SJCRH30 (cell line): ENCODE results near the gene GIN1. TPM values are rescaled to one million over a fixed set of nuclear protein-coding genes. Genes with fewer than 3 reads are reported as not detected.
"Not testable (repeated sequence)": the region's sequence is repeated elsewhere in the genome, so short reads cannot be mapped to it uniquely, and the experiment has no call there.

Source experiments
- DNase-seq, 2 experiments: peaks; one replicate each; pipeline ENCODE4 v3.0.0-alpha.2; 2015 to 2020
- H3K27ac ChIP-seq: fragments of 250-450 bp; sonication (Bioruptor Pico); 2 replicates; pipeline ENCODE4 v1.5.1; 2020; ENCODE audit warnings: mild to moderate bottlenecking, moderate library complexity
- H3K27me3 ChIP-seq: fragments of 250-450 bp; sonication (Bioruptor Pico); 2 replicates; pipeline ENCODE4 v1.5.1; 2020; ENCODE audit warnings: mild to moderate bottlenecking, moderate library complexity
- H3K36me3 ChIP-seq: fragments of 250-450 bp; sonication (Bioruptor Pico); 2 replicates; pipeline ENCODE4 v1.5.1; 2020; ENCODE audit warnings: mild to moderate bottlenecking, moderate library complexity
- H3K4me1 ChIP-seq: fragments of 250-450 bp; sonication (Bioruptor Pico); 2 replicates; pipeline ENCODE4 v1.5.1; 2020; ENCODE audit warnings: mild to moderate bottlenecking, moderate library complexity
- H3K4me3 ChIP-seq: fragments of 250-450 bp; sonication (Bioruptor Pico); 2 replicates; pipeline ENCODE4 v1.5.1; 2020; ENCODE audit warnings: mild to moderate bottlenecking, moderate library complexity
- H3K9me3 ChIP-seq: fragments of 250-450 bp; sonication (Bioruptor Pico); replicated peaks from 2 replicates; pipeline ENCODE4 v1.5.1; 2020; ENCODE audit warnings: mild to moderate bottlenecking, moderate library complexity
- total RNA-seq: library from RNA; depleted of rRNA; stranded (reverse); fragments of >200 nt; shearing (Covaris generic); gene quantifications from 2 replicates; pipeline ENCODE4 v1.2.3, GENCODE V29; 2014; rRNA removed

The GIN1 gene, protein sequence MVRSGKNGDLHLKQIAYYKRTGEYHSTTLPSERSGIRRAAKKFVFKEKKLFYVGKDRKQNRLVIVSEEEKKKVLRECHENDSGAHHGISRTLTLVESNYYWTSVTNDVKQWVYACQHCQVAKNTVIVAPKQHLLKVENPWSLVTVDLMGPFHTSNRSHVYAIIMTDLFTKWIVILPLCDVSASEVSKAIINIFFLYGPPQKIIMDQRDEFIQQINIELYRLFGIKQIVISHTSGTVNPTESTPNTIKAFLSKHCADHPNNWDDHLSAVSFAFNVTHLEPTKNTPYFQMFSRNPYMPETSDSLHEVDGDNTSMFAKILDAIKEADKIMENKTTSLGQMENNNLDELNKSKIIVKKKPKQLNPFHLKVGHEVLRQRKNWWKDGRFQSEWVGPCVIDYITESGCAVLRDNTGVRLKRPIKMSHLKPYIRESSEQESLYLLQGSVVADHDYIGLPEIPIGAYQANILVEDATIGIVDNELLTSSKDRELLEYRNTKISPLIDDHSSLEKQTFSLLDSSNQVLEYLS
- 9.0 and 11.2 TPM in 2 replicates for total RNA-seq

DNA sequence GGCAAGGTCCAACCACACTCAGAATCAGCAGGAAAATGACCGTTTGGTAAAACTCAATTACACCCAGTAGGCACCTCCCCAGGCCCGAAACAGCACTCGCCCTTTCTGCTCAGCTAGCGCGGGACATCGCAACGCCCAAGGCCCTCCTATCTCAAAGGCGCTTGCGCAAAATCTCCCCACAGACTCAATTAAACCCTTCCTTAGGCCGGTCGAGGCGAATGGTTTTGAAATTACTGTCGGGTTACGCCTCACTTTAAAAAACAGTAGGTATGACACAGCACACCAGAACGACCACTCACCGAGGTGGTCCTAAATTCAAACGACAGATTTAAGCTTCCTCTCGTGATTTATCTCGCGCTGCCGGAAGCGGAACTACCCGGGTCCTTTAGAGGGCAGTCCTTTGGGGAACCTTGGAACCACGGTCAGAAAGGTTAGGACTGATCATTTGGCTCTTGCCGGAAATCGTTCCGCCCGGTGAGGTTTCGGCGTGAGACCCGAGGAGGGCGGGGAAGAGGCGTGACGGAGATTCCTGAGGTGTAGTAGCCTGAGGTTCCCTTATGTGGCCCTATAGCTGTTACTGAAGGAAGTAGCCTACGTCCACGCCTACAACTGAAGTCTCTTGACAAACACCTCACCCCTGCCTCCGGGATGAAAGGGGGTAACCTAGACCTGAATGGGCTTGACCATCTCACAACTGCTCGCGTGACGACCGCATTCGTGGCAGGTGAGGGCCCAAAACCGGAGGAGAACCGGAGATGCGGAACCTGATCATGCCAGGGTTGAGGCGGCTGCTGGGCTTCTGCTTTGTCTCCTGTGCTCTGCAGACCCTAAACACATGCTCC is at the start of gene GIN1, which contains the start of gene PPIP5K2:
Gene GIN1 (minus strand): TSS at position 374 of the 842 bp plus-strand sequence. CDS start 11,431 bp downstream, outside the sequence.
Gene PPIP5K2 (plus strand): TSS at position 537 of the 842 bp plus-strand sequence. CDS start 9,289 bp downstream, outside the sequence.
- Histone ChIP-seq H3K27me3 (no peaks in the 10 kb centered on the region), H3K36me3 (no peaks in the 10 kb centered on the region), H3K9me3 (no peaks in the 10 kb centered on the region), H3K4me3 (peak within 1 kb of the TSS; percentile 74), H3K4me1 (no peaks in the 10 kb centered on the region), H3K27ac (peak within 1 kb of the TSS; percentile 88)
- peak; percentile 97 to 99 for DNase-seq

GRCh38 chr5:103166706-103167105 is 46.8 kb upstream of the GIN1 start:
- Histone ChIP-seq H3K27me3 (no peaks in the 10 kb centered on the region), H3K36me3 (peaks cover 14% of the 10 kb centered on the region), H3K27ac (no peak overlapping the region), H3K4me3 (no peak overlapping the region), H3K9me3 (no peaks in the 10 kb centered on the region), H3K4me1 (no peaks in the 10 kb centered on the region)
- no peak for DNase-seq

- Histone ChIP-seq H3K27ac (no peak overlapping the region), H3K36me3 (peaks cover 21% of the 10 kb centered on the region), H3K4me1 (no peaks in the 10 kb centered on the region), H3K4me3 (no peak overlapping the region), H3K27me3 (no peaks in the 10 kb centered on the region), H3K9me3 (no peaks in the 10 kb centered on the region)
- DNase-seq = no peak
Observed at GRCh38 chr5:103151156-103151555, 31.2 kb upstream of the GIN1 start.

- Histone ChIP-seq H3K27me3 (no peaks in the 10 kb centered on the region), H3K36me3 (peaks cover 3% of the 10 kb centered on the region), H3K4me1 (no peaks in the 10 kb centered on the region), H3K9me3 (no peaks in the 10 kb centered on the region), H3K4me3 (no peak overlapping the region), H3K27ac (no peak overlapping the region)
- no peak for DNase-seq
Observed at GRCh38 chr5:103148213-103148612, 28.3 kb upstream of the GIN1 start.

DNA sequence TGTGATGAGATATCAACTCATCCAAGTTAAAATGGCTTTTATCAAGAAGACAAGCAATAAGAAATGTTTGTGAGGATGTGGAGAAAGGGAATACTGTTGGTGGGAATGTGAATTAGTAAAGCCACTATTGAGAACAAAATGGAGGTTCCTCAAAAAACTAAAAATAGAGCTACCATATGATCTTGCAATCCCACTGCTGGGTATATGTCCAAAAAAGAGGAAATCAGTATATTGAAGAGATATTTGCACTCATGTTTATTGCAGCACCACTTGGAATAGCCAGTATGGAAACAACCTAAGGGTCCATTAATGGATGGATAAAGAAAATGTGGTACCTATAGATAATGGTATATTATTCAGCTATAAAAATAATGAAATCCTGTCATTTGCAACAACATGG is 25.3 kb upstream of the GIN1 start:
- Histone ChIP-seq H3K4me3 (no peak overlapping the region), H3K9me3 (no peaks in the 10 kb centered on the region), H3K27ac (no peak overlapping the region), H3K27me3 (no peaks in the 10 kb centered on the region), H3K36me3 (peaks cover 2% of the 10 kb centered on the region; the same call in 1 of the 2 replicates), H3K4me1 (no peaks in the 10 kb centered on the region)
- DNase-seq = no peak

GRCh38 chr5:103142132-103142531 is 22.2 kb upstream of the GIN1 start:
- H3K27me3 ChIP-seq, H3K4me3 ChIP-seq, H3K27ac ChIP-seq, H3K4me1 ChIP-seq, H3K36me3 ChIP-seq, H3K9me3 ChIP-seq, DNase-seq: not testable (repeated sequence)

GRCh38 chr5:103139264-103139865 is 19.4 kb upstream of the GIN1 start:
- peak; percentile 67 to 90 for DNase-seq
- H3K36me3 ChIP-seq = peaks cover 9% of the 10 kb centered on the region
- H3K27ac ChIP-seq = no peak overlapping the region

DNA sequence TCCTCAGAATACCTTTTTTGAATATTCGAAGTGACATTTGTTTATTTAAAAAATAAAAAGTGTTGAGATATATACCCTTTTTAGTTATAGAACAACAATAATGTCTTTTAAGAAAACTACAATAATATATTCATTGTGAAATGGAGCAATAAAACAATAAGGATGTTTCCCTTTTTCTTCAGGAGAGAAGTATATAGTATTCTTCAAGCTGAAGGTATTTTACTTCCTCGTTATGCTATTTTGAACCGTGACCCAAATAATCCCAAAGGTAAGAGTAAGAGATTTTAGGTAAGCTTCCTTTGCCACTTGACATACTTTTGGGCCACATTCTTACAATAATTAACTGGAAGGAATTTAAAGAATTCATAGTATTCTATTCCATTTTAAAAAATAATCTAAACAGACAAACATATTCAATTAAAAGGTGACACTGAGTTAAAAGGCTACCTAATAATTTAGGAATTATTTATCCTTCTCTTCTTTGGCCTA is 18.3 kb upstream of the GIN1 start:
- Histone ChIP-seq H3K27me3 (no peaks in the 10 kb centered on the region), H3K4me3 (no peak overlapping the region), H3K27ac (no peak overlapping the region), H3K36me3 (peaks cover 9% of the 10 kb centered on the region), H3K4me1 (no peaks in the 10 kb centered on the region), H3K9me3 (no peaks in the 10 kb centered on the region)
- DNase-seq = no peak

More at GRCh38 chr5:103139264-103139865, 19.4 kb upstream of the GIN1 start:
- Histone ChIP-seq H3K4me3 (no peak overlapping the region), H3K27me3 (no peaks in the 10 kb centered on the region), H3K9me3 (no peaks in the 10 kb centered on the region), H3K4me1 (no peaks in the 10 kb centered on the region)

- no peaks in the 10 kb centered on the region for H3K4me1 ChIP-seq
- peaks cover 13% of the 10 kb centered on the region for H3K36me3 ChIP-seq
- H3K4me3 ChIP-seq = no peak overlapping the region
- no peak overlapping the region for H3K27ac ChIP-seq
- H3K27me3 ChIP-seq = no peaks in the 10 kb centered on the region
- H3K9me3 ChIP-seq = no peaks in the 10 kb centered on the region
- DNase-seq = no peak
Observed at GRCh38 chr5:103135461-103135860, 15.5 kb upstream of the GIN1 start.

DNA sequence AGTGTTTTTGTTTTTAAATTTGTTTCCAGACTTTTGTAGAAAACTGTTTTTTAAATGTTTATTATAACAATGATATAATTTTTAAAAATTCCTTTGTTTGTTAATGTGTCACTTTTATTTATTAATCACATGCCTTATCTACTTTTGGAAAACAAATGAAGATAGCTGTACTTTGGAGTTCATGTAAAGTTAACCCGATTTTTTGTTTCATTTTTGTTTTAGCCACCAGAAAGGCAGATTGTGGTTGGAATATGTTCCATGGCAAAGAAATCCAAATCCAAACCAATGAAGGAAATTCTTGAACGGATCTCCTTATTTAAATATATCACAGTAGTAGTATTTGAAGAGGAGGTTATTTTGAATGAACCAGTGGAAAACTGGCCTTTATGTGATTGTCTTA is 13.3 kb upstream of the GIN1 start:
- H3K4me3 ChIP-seq = no peak overlapping the region
- no peak overlapping the region for H3K27ac ChIP-seq
- no peak for DNase-seq
- no peaks in the 10 kb centered on the region for H3K4me1 ChIP-seq
- H3K27me3 ChIP-seq = no peaks in the 10 kb centered on the region
- no peaks in the 10 kb centered on the region for H3K9me3 ChIP-seq
- H3K36me3 ChIP-seq = peaks cover 13% of the 10 kb centered on the region

DNA sequence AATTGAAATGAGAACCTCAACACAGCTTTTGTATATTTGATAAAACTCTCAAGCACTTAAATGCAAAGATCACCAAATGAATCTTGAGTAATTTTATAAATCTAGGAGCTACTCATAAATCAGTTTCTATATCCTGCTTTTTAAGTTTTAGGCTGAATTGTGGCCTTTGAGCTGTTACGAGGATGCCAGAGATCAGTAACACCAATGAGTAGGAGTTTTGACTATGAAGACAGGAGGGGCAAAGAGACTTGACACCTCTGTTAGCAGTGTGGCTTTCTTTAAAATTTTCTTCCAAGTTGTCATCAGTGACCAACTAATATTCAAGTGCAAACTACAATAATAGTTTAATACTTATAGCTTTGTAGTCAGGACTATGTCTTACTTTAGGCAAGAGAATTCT is 12.7 kb upstream of the GIN1 start:
- H3K9me3 ChIP-seq = no peaks in the 10 kb centered on the region
- H3K27ac ChIP-seq = no peak overlapping the region
- H3K4me3 ChIP-seq = no peak overlapping the region
- H3K4me1 ChIP-seq = no peaks in the 10 kb centered on the region
- no peak for DNase-seq
- H3K27me3 ChIP-seq = no peaks in the 10 kb centered on the region
- H3K36me3 ChIP-seq = peaks cover 13% of the 10 kb centered on the region

DNA sequence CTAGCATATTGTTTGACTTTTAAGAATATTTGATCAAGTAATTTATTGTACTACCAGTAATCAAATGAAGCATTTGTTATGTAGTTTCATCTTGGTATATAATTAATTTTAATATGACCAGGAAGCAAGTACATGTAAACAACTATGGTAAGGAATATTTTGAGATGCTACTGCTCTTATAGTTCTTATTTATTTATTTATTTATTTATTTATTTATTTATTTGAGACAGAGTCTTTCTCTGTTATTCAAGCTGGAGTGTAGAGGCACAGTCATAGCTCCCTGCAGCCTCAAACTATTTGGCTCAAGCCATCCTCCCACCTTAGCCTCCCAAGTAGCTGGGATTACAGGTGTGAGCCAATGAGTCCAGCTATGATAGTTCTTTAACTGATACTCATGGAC is 8.3 kb upstream of the GIN1 start:
- no peak overlapping the region for H3K4me3 ChIP-seq
- no peaks in the 10 kb centered on the region for H3K4me1 ChIP-seq
- no peaks in the 10 kb centered on the region for H3K27me3 ChIP-seq
- no peak overlapping the region for H3K27ac ChIP-seq
- no peak for DNase-seq
- H3K36me3 ChIP-seq = peaks cover 10% of the 10 kb centered on the region; the same call in 1 of the 2 replicates
- no peaks in the 10 kb centered on the region for H3K9me3 ChIP-seq

- DNase-seq = no peak
- Histone ChIP-seq H3K36me3 (peaks cover 8% of the 10 kb centered on the region; the same call in 1 of the 2 replicates), H3K9me3 (no peaks in the 10 kb centered on the region), H3K27me3 (no peaks in the 10 kb centered on the region), H3K4me1 (no peaks in the 10 kb centered on the region), H3K27ac (no peak overlapping the region), H3K4me3 (no peak overlapping the region)
Observed at GRCh38 chr5:103127292-103127817, 7.4 kb upstream of the GIN1 start.

GRCh38 chr5:103126557-103126956 is 6.6 kb upstream of the GIN1 start:
- no peak for DNase-seq
- peaks cover 4% of the 10 kb centered on the region; the same call in 1 of the 2 replicates for H3K36me3 ChIP-seq
- no peak overlapping the region for H3K27ac ChIP-seq
- H3K4me1 ChIP-seq = no peaks in the 10 kb centered on the region
- H3K9me3 ChIP-seq = no peaks in the 10 kb centered on the region
- H3K4me3 ChIP-seq = no peak overlapping the region
- H3K27me3 ChIP-seq = no peaks in the 10 kb centered on the region
